GM21737 (cell line): ENCODE data around the gene CDYL2.
"Not testable (repeated sequence)": the region's sequence is repeated elsewhere in the genome, so short reads cannot be mapped to it uniquely, and the experiment has no call there.

ENCODE experiments used
- ATAC-seq: cut with Tn5 transposase; IDR thresholded peaks from one replicate; pipeline ENCODE4 v1.9.1; 2021; ENCODE audit warnings: mild to moderate bottlenecking, moderate library complexity; ENCODE audit not compliant: unreplicated experiment

CDYL2 gene

DNA sequence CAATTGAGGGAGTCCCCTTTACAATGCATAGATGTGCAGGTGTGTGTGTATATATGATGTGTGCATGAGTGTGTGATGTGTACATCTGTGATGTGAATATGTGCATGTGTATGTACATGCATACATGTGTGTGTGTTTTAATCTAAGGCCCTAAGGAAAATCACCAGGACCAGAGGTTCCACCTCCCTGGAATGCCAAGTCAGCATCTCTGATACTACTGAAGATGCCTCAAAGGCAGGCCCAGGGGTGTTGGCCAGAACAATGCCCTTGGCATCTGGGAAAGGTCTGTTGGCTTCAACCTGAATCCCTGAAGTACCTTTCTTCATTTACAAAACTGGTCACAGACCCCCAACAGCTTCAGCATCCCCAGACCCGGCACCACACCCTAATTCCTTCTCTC, 129.5 kb downstream of the CDYL2 start:
- ATAC-seq: no peak

DNA sequence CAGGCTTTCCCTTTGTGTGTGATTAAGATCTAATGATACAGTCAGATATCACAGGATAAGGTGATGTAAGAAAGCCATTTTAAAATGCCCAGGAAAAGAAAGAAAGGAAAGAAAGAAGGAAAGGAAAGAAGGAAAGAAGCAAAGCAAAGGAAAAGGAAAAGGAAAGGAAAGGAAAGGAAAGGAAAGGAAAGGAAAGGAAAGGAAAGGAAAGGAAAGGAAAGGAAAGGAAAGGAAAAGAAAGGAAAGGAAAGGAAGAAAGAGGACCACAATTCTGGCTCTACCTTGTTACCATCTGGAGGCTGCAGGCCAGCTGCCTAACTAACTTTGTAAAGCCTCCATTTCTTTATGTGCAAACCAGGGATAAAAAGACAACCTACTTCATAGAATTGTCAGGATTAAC, 132.0 kb downstream of the CDYL2 start:
- ATAC-seq: no peak

DNA sequence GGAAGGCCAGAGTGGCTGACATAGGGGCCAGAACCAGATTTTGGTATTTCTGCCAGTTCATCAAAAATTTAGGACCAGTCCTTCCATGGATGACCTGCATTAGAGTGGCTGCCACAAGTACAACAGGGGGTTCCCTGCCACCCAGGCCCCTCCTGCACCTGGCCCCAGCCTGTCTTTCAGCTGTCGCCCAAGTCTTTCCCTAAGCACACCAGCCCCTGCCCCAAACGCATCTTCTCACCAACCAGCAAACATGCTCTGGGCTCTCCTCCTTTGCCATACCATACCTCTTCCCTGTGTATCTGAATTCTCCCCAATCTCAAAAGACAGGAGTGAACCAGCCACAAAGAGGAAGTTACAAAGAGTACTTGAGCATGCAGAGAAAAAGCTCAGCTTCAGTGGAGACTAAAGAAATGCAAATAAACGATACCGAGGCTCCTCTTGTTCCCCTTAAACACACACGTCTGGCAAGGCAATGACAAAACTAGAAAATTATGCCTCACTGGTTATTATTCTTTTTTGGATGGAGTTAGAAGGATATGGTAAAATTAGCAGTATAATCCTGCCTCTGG, 133.0 kb downstream of the CDYL2 start:
- no peak for ATAC-seq

DNA sequence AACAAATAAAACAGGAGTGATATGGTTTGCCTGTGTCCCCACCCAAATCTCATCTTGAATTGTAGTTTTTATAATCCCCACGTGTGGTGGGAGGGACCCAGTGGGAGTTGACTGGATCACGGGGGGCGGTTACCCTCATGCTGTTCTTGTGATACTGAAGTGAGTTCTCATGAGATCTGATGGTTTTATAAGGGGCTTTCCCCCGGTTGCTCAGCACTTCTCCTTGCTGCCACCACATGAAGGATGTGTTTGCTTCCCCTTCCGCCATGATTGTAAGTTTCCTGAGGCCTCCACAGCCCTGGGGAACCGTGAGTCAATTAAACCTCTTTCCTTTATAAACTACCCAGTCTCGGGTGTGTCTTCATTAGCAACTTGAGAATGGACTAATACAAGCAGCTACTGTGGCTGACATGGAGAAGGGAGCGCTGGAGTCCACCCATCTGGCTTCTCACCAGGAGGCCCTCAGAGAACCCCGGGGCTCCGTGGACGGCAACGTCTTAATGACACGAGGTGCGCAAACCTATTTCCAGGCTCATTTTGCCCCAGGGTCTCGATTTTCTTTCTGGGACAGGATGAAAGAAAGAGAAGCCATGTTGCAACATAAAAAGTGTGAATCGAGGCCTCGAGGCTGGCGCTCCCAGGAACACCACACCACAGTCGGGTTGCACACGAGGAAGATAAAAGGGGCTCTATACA, 134.1 kb downstream of the CDYL2 start:
- ATAC-seq: no peak

DNA sequence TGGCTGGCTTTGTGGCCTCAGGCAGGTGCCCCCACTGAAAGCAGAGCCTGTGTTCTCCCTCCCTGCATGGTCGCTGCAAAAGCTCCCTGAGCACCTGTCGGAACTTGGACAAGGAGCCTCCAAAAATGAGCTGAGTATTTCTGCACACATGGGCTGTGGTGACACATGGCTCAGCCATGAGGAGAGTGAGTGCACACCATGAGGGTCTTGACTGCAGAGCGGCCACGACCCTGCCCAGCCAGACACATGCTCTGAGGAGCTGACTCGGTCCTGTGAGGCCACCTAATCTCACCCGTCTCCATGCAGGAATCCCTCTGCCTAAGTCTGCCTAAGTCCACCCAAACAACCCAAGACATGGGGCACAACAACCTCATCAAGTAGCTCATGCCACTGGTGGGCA, 134.7 kb downstream of the CDYL2 start:
- no peak for ATAC-seq

DNA sequence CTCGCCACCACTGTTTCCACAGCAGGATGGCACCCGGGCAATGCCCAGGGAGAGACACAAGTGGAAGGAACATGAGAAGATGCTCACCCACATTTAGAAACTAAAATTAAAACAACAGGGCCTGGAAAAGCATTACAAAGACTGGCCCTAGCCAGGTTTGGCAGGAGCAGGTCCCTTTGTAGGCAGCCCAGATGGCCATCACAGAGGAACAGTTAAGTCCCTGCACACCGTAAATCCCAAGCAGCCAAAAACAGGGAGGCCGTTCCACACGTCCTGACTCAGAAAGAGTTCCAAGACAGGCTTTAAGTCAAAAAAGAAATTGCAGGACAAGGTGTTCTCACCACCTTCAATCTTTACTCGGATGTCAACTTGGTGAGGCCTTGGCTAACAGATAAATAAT, 136.5 kb downstream of the CDYL2 start:
- no peak for ATAC-seq

DNA sequence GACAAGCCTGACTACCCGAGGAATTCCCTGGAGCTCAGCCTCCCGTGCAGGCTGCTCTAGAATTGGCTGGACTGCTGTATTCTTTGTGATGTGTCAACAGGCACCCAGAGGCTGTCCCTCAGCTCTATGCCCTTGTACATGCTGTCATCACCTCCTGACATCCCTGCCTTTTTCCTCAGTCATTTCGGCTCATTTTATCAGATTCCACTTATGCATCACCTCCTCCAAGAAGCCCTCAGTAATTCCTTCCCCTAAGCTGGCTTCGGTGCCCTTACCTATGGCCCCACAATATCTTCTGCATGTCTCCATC, 137.2 kb downstream of the CDYL2 start:
- no peak for ATAC-seq

DNA sequence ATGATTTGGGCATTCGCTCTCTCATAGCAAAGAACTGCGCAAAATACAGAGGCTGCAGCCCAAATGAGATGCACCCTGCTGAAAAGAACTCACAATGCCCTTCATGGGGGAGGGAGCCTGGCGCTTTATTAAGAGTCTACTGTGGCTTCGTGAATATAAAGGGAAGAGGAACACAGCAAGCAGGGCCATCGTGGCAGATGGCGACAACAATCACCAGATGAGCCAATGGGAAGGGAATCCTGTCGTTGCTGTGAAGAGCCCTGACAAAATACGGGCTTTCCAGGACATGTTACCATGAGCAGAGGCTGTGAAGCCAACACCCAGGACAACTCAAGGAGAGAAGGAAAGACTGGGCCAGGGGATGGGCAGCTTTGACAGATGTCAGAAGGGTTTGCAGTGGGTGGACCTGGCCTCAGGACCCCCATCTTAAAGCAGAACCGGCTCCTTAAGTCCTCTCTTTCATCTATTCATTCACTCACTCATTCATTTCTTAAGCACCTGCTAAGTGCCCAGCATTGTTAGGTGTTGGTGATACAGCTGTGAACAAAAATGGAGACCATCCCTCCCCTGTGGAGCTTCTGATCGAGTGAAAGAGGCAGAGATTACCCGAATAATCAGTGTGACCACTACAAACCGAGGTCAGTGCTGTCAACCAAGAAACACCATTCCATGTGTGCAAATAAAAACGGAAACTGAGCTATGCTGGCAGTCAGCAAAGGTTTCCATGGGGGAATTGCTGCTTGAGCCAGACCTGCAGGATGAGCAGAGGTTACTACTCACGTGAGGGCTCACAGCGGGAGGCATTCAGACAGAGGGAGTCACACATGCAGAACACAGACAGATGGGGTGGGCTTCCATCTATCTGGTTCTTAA, 137.8 kb downstream of the CDYL2 start:
- no peak for ATAC-seq

DNA sequence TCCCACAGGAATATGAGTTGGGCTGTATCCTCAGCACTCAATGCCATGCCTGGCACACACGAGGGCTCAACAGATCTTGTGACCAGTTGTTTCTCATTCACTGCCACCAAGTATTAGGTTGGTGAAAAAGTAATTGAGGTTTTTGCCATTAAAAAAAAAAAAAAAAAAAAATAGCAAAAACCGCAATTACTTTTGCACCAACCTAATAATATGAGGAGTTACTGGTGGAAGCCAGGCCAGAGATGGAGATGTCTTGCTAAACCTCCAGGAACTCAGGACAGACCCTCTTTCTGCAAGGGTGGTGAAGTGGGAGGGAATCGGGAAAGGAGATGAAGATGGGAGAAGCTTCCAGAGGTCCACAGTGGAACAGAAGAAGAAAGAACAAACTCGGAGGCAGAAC, 139.0 kb downstream of the CDYL2 start:
- no peak for ATAC-seq

DNA sequence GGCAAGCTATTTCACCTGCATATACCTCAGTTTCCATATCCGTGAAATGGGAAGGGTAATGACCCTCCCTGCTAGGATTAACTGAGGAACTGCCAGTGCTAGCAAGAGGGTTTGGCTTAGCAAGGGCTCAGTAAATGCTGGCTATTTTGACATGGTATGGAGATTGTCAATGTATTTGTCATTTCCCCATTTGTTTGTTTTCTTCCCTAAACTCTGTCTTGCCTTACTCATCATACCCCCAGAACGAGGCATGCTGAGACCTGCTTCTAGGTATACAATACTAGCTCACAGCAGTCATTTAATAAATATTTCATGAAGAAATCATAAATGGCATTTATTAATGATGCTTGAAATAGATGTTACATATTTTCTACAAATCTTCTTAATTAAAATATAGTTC, 139.6 kb downstream of the CDYL2 start:
- ATAC-seq: no peak

DNA sequence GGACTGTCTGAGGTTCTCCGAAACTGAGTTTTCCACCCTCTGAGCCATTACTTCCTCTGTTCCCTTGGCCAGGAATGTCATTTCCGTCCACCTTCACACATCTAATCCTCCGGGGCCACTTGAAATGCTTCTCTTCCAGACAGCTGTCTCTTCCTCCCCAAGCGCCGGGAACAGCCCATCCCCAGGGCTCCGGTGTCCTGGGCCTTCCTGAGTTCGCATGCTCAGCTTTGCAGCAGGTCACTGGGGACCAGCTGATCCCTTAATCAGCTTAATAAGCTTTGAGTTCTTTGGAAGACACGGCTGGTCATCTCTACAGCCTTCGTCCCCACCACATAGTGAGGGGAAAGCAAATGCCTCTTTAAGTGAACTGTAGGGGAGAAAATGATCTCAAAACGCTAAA, 140.2 kb downstream of the CDYL2 start:
- ATAC-seq: no peak

DNA sequence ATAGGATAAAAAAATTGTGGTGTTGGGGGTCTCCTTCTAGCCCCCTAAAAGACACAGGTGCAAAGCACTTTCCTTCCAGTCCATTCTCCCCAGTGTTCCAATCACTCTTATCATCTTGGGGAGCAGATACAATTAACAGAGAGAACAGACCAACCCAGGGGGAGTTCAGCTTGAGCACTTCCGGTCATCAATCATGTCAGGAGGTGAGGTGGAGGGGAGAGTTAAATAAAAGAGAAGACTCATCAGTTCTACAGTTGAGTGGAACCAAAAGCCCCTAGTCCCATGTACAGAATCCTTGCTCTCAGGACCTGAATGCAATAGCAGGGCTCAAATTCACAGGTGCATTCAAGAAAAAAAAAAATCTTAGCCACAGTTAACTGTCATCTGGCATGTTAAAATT, 141.3 kb downstream of the CDYL2 start:
- no peak for ATAC-seq

DNA sequence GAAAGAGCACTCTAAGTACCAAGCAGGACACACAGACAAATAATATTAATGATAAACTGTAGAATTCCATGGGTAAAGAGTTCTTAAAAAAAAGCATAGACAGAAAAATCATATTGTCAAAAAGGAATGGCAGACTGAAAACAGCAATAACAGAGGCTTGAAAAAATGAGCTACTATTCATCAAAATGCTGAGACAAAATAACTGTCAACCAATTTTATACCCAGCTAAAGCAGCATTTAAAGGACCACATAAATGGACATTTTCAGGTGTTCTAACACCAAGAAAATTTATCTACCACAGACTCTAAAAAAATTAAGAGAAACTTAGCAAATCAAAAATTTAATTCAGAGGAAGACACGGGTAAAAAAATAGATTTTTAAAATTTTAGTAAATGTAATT, 144.5 kb downstream of the CDYL2 start:
- no peak for ATAC-seq

DNA sequence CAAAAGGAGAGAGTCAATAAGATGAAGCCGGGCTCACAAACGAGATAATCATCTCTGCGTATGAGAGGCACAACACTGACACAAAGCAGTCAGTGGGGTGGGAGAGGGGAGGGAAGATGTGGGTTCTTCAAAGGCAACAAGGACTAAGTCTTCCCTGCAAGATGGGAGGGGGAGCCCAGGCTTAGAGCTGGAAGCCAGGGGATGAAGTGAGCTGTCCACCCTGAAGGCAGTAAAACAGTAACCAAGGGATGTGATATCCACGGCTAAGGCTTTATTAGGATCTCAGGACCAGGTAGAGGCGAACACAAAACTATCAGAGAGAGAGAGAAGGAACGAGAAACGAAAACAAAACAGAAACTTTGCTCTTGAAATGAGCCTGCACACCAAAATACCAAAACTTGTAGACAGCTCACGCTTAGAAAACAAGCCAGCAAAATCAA, 147.7 kb downstream of the CDYL2 start:
- ATAC-seq: peak; percentile 90

DNA sequence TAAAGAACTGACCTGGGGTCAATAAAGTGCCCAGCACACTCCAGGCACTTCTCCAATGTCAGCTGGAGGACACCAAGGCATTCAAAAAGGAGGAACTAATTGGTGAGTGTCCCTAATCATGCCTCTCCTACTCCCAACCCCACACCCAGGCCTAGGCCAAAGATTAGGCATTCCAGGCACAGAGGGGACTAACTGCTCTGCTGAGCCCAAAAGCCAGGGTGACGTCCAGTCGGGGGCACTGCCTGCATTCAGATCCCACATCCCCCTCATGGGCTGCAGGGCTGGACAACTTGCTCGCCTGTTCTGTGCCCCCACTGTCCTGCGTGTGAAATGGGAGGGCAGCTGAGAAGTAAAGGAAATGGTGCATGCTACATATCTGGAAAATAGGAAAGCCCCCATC, 148.2 kb downstream of the CDYL2 start:
- ATAC-seq: no peak

DNA sequence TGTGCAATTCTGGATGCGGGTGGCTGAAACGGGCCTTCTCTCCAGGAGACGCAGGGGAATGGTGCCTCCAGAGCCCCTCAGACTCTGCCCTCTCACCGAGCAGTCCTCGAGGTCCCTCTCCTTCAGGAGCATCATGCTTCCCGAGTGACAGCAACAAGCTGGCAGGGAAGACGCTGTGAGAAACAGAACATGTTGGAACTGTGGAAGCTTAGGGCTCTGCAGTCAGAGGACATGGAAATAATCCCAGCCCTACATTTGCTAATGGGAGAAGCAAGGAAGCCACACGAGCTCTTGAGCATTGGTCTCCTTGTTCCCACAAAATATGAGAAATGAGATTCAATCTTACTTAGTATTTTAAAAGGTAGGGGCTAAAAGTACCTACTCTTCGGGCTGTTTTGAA, 148.6 kb downstream of the CDYL2 start:
- ATAC-seq: no peak

DNA sequence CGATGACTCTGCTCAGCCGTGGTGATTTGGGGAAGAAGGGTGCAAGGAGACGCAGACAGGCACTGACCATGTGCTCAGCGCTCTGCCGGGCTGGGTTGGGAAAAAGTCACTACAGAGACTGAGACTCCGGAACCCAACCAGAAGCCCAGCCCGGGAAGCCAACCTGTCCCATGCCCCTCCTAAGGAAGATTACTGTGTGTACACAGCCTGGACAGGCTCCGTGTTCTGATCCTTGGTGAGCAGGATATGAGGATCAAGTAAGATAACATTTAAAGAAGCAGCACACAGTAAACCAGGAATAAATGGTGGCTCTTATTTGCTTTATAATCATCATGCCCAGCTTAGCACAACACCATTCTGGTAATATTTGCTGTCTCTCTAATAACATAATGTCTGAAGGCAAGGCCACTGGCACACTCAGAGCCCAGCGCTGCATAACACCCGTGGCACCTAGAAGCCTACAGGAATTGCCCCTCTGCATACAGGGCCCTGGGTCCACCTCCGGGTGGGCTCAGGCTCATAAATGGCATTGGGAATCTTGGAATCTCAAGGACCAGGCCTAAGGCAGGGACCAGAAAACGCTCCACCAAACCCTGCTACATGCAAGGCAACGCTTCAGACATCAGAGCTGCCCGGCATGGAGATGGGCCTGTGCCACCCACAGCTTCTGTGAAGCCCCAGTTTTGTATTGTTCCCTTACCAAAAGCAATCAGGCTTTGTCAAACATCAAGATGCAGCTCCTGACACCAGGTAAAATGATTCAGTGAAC, 150.1 kb downstream of the CDYL2 start:
- ATAC-seq: no peak

DNA sequence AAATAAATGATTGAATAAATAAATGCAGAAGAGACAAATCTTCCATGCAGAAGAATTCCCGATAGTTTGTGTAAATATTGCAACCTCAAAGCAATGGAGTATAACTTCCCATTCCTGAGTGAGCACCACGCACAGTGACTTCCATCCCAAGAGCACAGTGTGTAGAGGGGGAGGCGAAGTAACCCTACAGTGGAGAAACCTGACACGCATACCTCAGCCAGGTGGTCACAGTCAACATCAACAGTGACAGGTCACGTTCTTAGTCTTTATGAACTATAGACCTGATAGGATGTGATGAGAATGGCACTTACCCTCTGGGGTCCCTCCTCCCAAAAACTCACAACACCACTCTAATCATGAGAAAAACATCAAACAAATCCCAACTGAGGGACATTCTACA, 152.0 kb downstream of the CDYL2 start:
- ATAC-seq: no peak

DNA sequence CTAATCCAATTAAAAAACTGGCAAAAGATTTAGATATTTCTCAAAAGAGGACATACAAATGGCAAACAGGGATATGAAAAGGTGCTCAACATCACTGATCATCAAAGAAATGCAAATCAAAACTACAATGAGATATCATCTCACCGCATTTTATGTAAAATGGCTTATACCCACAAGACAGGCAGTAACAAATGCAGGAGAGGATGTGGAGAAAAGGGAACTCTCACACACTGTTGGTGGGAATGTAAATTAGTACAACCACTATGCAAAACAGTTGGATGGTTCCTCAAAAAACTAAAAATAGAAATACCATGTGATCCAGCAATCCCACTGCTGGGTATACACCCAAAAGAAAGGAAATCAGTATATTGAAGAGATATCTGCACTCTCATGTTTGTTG, 154.1 kb downstream of the CDYL2 start:
- ATAC-seq: not testable (repeated sequence)

DNA sequence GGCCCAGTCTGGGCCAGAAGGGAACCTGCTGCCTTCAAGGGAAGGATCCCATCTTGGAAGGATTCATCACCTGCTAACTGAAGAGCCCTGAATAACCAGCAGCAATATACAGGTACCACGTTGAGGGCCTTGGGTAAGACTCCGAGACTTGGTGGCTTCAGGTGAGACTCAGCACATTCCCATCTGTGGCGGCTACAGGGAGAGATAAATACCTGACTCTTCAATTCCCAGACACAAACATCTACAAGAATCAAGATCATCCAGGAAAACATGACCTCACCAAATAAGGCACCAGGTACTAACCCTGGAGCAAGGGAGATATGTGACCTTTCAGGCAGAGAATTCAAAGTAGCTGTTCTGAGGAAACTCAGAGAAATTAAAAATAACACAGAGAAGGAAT, 164.1 kb downstream of the CDYL2 start:
- ATAC-seq: no peak

DNA sequence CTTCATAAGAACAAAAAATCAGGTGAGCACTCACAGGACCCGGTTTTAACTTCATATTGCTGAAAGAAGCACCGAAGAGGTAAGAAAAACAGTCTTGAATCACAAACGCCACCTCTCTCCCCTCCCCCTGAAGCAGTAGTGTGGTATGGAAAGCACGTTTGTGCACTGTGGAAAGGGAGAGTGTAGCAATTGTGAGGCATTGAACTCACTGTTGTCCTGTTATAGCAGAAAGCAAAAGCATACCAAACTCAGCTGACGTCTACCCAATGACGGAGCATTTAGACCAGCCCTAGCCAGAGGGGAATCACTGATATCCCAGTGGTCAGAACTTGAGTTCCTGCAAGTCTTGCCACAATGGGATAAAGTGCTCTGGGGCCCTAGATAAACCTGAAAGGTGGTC, 164.8 kb downstream of the CDYL2 start:
- no peak for ATAC-seq

DNA sequence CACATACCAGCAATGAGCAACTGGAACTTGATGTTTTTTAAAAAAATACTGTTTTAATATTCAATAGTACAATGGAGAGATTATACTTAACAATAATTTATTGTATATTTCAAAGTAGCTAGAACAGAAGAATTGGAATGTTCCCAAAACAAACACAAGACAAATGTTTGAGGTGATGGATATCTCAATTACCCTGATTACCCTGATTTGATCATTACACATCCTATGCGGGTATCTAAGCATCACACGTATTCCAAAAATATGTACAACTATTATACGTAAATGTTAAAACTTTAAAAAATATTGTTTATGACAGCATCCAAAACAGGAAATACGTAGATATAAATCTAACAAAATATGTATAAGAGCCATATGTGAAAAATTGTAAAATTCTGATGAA, 166.8 kb downstream of the CDYL2 start:
- no peak for ATAC-seq
